ENCODE data around the gene UPK1A. TPM values are rescaled to one million over a fixed set of nuclear protein-coding genes. Genes with fewer than 3 reads are reported as not detected.
"Not testable (repeated sequence)": the region's sequence is repeated elsewhere in the genome, so short reads cannot be mapped to it uniquely, and the experiment has no call there.

UPK1A gene
- polyA plus RNA-seq, 10 donors, result 6.1 to 6.5 TPM; not detected in 8

DNA sequence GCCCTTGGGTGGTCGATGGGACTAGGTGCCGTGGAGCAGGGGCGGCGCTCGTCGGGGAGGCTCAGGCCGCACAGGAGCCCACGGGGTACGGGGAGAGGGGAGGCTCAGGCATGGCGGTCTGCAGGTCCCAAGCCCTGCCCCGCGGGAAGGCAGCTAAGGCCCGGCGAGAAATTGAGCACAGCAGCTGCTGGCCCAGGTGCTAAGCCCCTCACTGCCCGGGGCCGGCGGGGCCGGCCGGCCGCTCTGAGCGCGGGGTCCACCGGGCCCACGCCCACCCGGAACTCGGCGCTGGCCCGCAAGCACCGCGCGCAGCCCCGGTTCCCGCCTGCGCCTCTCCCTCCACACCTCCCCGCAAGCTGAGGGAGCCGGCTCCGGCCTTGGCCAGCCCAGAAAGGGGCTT lies 24.8 kb downstream of the UPK1A start:
- DNase-seq, result not testable (repeated sequence)

GRCh38 chr19:35692010-35692409 lies 25.7 kb downstream of the UPK1A start:
- no peak for DNase-seq

DNA sequence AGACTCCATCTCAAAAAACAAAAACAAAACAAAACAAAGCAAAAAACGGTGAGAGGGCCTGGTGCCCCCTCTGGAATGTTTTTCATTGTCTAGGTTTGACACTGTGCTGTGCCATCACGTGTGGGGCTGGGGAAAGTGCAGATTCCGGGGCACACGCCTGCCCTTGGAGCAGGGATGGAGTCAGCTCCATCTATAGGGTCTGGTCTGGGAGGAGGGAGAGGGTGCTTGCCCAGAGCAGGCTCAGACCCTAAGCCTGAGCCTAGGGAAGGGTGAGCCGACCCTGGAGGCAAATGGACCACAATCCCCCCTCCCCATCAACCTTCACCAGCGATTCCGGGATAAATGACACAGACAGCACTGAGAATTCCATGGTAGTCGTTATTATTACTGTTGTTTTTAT lies 27.1 kb downstream of the UPK1A start:
- DNase-seq, result no peak

DNA sequence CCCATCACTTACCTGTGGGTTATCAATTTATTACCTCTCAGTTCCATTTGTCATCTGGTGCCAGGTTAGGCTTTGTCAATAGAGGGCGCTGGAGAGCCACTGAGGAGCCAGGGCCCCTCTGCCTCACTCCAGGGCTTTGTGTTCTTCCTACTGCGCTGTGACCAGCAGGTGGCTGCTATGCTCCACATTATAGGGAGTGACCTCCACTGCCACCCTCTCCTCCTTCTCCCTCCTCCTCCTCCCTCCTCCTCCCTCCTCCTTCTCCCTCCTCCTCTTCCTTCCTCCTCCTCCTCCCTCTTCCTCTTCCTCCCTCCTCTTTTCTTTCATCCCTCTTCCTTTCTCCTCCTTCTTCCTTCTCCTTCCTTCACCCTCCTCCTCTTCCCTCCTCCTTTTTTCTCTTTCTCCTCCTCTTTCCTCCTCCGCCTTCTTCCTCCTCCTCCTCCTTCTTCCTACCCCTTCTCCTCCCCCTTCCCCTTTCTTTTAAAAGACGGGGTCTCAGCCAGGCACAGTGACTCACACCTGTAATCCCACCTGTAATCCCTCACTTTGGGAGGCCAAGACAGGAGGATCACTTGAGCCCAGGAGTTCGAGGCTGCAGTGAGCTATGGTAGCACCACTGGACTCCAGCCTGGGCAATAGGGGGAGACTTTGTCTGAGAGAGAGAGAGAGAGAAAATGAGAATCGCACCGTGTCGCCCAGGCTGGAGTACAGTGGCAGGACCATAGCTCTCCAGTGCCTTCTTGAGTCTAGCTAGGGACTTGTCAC lies 27.7 kb downstream of the UPK1A start:
- peak; percentile 77 to 88 (median 85) for DNase-seq

DNA sequence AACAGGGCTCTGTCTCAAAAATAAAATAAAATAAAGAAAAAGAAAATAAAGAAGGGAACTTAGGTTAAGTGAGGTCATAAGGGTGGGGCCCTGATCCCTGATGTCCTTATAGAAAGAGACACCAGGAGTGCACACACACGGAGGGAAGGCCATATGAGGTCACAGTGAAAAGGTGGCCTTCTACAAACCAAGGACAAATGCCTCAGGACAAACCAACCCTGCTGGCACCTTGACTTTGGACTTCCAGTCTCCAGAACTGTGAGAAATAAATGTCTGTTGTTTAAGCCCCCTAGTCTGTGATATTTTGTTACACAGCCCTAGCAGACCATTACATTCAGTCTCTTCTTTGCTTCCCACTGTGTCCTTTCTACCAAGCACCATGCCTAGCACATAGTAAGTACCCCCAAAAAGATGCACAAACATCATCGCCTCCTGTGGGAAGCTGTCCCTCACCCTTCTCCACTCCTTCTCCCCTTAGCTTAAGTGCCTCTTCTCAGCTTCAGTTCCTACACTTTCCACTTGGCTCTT lies 29.6 kb downstream of the UPK1A start:
- DNase-seq, result no peak

GRCh38 chr19:35696835-35697234 lies 30.5 kb downstream of the UPK1A start:
- no peak for DNase-seq

GRCh38 chr19:35702223-35703012 lies 36.1 kb downstream of the UPK1A start:
- peak; percentile 95 to 97 (median 96) for DNase-seq

GRCh38 chr19:35703343-35703742 lies 37.0 kb downstream of the UPK1A start:
- DNase-seq, result no peak

- peak in 2 of 3 donors; percentile 25 to 53 for DNase-seq
Observed at GRCh38 chr19:35704218-35704617, 37.9 kb downstream of the UPK1A start, which contains the start of gene ZBTB32. Gene ZBTB32, plus strand, starts transcription at chr19:35704558. Its CDS starts 10,069 bp downstream, at chr19:35714627.

- DNase-seq, result no peak
Observed at GRCh38 chr19:35708391-35708790, 42.1 kb downstream of the UPK1A start.

DNA sequence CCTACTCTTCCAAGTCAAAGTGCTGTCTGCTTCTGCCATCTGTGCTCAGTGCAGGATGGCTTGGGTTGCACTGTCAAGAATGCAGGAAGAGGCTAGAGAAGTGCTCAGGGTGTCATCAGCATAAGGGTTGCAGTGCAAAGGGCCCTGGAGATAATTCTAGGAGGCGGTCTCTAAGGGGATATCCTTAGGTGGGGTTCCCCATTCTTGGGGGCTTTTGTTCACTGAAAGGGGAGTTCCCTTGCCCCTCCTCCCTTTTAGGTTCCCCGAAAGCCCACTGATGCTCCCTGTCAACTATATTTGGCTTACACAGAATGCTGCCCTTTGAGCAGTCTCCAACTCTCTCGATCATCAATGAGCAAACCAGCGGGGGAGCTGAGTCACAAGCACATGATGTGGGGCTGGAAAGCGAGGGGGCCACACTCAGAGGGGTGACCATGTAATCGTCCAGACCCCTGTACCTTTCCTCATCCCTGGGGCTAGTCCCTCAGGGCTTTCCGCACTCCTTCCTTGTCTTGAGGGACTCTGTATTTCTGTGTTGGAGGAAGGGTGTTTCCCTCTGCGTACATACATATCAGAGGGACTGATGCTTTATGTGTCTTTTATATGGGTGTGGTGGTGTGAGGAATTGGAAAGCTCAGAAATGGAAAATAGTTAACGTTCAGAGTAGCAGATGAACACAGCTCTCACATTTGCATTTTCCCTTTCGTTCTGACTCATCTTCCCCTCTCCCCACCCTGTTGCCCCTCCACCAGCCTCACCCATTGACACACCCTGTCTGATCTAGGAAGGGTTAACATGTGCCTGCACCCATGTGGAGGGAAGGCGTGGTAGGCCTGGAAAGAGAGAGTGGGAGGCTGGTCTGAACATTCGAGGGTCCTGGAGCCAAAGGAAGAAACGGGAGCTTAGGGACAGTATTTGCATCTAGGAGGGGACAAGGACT lies 44.7 kb downstream of the UPK1A start:
- no peak for DNase-seq

DNA sequence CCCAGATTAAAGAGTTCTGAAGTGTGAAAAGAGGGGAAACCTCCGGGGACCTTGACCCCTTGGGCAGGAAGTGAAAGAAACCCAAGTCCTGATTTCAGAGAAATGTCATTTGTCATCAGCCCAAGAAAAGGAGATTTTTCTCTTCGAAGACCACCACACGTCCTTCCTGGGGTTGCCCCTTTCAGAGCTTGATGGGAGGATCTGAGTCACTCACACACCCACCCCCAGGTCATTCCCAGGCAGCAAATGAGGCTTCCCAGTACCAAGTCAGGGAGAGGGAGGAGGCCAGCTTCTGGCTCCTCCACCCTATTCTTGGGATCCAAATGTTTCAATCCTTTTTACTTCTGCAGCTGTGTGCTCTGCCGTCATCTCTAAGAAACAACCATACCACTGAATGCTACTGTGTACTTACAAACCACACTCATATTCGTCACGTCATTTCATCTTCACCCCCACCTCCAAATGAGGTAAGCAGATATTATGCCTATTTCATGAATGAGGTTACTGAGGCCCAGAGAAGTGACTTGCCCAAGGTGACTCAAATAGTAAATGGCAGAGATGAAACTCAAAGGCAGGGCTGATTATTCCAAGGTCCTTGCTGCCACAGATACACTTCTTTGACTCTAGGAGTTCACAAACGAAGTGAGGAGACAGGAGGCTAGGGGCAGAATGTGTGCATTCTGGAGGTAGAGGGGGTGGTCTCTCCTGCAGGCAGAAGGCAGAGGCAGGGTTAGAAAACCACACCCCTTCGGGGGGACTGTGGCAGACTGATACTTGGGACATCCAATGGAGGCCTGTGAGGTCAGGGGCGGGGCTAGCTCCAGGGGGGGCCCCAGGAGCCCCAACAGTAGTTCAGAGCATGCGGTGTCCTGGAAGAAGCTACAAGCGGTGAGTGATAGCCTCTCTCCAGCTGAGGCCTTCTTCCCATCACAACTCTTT lies 46.5 kb downstream of the UPK1A start:
- no peak for DNase-seq

- no peak for DNase-seq
Observed at GRCh38 chr19:35713506-35713850, 47.2 kb downstream of the UPK1A start.

DNA sequence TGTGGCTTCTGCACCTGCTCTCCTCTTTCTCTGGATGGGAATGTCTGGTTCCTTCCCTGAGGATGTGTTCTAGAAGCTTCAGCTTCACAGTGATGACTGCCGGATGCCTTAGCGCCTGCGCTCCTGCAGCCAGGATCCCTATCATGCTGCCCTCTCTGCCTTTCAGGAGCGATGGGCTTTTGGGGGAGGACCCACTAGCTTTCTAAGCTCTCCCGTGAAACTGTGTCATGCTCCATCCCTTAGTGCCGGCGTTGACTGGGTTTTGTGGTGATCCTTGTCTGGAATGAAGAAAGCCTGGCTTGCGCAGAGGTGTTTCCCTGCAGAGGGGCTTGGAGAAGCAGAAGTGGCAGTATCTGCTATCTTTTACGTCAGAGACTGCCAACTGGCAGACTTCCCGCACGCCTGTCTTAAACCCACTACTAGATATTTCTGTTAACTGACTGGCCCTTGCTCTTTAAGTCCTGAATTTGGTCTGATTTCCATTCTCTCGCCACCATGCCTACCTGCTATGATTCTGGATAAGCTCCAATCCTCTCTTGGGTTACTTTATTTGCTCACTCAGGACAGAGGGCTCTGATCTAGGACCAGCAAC lies 47.7 kb downstream of the UPK1A start:
- no peak for DNase-seq

- DNase-seq, result no peak
Observed at GRCh38 chr19:35714601-35715354, 48.5 kb downstream of the UPK1A start.

DNA sequence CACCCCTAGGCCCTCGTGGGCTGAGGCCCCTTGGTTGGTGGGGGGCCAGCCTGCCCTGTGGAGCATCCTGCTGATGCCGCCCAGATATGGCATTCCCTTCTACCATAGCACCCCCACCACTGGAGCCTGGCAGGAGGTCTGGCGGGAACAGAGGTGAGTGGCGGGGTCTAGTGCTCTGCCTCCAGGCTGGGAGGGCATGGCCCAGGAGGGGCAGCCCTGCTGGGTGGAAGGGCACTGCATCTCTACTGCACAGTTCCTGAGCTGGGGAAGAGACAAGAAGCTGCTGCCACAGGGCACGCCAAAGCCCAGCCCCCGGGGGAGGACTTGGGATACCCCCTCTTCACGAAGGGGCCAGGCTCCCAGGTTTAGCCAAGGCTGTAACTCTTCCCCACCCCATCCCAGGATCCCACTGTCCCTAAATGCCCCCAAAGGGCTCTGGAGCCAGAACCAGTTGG lies 49.1 kb downstream of the UPK1A start:
- DNase-seq, result no peak

- peak in 1 of 3 donors; percentile 68 for DNase-seq
Observed at GRCh38 chr19:35715981-35716800, 49.9 kb downstream of the UPK1A start.

Measured in muscle of back (tissue), 11 donors.